ENCODE results near the gene MAST1.

DNA sequence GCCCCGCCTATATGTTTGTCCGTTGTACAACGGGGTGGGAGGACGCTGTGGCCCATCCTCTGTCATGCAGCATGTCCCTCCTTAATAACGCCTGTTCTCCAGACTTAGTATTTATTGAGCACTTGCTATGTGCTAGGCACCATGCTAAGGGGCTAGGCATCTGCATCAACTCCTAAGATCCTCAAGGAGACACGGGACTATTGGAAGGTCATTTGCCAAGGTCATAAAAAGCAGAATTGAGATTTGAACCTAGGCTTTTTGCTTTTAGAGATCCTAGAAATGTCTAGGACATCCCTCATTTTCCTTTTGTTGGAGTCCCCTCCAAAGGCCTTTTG, 1.8 kb upstream of the MAST1 start:
- TF ChIP-seq ZNF791 (tag by site-specific recombination; IDR thresholded peaks at IDR 0.05) (no peak), ZNF626 (tag by site-specific recombination; IDR thresholded peaks at IDR 0.05) (no peak), ZFP37 (tag by site-specific recombination; IDR thresholded peaks at IDR 0.05) (no peak), YY1 (tag by site-specific recombination; IDR thresholded peaks at IDR 0.05) (no peak), ZNF624 (tag by site-specific recombination; IDR thresholded peaks at IDR 0.05) (no peak), ZNF24 (tag by site-specific recombination; IDR thresholded peaks at IDR 0.05) (no peak), ZFHX2 (tag by site-specific recombination; conservative IDR thresholded peaks at IDR 0.05) (no peak), ZNF121 (tag by site-specific recombination; IDR thresholded peaks at IDR 0.05) (no peak)
- TF ChIP-seq, protein P1, sequence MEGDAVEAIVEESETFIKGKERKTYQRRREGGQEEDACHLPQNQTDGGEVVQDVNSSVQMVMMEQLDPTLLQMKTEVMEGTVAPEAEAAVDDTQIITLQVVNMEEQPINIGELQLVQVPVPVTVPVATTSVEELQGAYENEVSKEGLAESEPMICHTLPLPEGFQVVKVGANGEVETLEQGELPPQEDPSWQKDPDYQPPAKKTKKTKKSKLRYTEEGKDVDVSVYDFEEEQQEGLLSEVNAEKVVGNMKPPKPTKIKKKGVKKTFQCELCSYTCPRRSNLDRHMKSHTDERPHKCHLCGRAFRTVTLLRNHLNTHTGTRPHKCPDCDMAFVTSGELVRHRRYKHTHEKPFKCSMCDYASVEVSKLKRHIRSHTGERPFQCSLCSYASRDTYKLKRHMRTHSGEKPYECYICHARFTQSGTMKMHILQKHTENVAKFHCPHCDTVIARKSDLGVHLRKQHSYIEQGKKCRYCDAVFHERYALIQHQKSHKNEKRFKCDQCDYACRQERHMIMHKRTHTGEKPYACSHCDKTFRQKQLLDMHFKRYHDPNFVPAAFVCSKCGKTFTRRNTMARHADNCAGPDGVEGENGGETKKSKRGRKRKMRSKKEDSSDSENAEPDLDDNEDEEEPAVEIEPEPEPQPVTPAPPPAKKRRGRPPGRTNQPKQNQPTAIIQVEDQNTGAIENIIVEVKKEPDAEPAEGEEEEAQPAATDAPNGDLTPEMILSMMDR (tag by site-specific recombination; IDR thresholded peaks at IDR 0.05) = no peak
- TF ChIP-seq, protein P2, sequence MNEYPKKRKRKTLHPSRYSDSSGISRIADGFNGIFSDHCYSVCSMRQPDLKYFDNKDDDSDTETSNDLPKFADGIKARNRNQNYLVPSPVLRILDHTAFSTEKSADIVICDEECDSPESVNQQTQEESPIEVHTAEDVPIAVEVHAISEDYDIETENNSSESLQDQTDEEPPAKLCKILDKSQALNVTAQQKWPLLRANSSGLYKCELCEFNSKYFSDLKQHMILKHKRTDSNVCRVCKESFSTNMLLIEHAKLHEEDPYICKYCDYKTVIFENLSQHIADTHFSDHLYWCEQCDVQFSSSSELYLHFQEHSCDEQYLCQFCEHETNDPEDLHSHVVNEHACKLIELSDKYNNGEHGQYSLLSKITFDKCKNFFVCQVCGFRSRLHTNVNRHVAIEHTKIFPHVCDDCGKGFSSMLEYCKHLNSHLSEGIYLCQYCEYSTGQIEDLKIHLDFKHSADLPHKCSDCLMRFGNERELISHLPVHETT (tag by site-specific recombination; IDR thresholded peaks at IDR 0.05) = no peak
- TF ChIP-seq, protein P3, sequence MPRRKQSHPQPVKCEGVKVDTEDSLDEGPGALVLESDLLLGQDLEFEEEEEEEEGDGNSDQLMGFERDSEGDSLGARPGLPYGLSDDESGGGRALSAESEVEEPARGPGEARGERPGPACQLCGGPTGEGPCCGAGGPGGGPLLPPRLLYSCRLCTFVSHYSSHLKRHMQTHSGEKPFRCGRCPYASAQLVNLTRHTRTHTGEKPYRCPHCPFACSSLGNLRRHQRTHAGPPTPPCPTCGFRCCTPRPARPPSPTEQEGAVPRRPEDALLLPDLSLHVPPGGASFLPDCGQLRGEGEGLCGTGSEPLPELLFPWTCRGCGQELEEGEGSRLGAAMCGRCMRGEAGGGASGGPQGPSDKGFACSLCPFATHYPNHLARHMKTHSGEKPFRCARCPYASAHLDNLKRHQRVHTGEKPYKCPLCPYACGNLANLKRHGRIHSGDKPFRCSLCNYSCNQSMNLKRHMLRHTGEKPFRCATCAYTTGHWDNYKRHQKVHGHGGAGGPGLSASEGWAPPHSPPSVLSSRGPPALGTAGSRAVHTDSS (tag by site-specific recombination; IDR thresholded peaks at IDR 0.05) = no peak
